ENCODE results near the gene BBOF1. TPM values are rescaled to one million over a fixed set of nuclear protein-coding genes. Genes with fewer than 3 reads are reported as not detected.
A peak's percentile ranks its signal among the peaks of the same experiment; 100 is the strongest.
"Not testable (repeated sequence)": the region's sequence is repeated elsewhere in the genome, so short reads cannot be mapped to it uniquely, and the experiment has no call there.

BBOF1 gene
- total and polyA plus RNA-seq, 2 donors from 2014 or later: 7.6 to 14.6 TPM

DNA sequence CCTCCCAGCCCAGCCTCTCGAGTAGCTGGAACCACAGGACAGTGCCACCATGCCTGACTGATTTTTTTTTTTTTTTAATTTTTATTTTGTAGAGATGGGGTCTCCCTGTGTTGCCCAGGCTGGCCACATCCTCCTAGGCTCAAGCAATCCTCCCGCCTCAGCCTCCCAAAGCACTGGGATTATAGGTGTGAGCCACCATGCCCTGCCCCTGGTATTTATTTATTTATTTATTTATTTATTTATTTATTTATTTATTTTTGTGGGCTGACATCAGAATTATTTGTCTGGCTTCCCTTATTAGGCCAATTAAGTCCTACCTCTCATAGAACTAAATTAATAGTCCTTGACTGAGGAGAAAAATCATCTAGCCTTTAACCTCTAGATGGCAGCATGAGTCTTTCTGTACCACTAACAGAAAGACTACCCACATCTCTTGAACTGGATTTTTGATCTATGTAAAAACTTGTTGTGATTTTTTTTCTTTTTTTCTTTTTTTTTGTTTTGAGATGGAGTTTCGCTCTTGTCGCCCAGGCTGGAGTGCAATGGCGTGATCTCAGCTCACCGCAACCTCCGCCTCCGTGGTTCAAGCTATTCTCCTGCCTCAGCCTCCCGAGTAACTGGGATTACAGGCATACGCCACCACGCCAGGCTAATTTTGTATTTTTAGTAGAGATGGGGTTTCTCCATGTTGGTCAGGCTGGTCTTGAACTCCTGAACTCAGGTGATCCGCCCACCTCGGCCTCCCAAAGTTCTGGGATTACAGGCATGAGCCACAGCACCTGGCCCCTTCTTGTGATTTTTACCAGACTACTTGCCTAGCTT is 92.5 kb downstream of the BBOF1 start:
- intact Hi-C loops (cut with DNase I): loop anchor here (10.0 kb wide), 1 partner anchor 133 kb away; no protein-coding TSS in a partner anchor
- not testable (repeated sequence) for H3K27ac ChIP-seq (ENCODE audit: low read depth in 2 of 2, low read length in 2 of 2); H3K4me1 ChIP-seq (ENCODE audit: control insufficient read depth in 2 of 3, insufficient read depth in 2 of 3, low read depth in 1 of 3, low read length in 3 of 3); H3K4me3 ChIP-seq (ENCODE audit: low read length in 3 of 3); H3K9me3 ChIP-seq (ENCODE audit: control insufficient read depth in 2 of 3, insufficient read depth in 1 of 3, low read length in 3 of 3); H3K9ac ChIP-seq (ENCODE audit: low read length in 3 of 3); H3K27me3 ChIP-seq (ENCODE audit: control insufficient read depth, insufficient read depth, low read length); H3K36me3 ChIP-seq (ENCODE audit: control insufficient read depth in 2 of 3, insufficient read depth in 3 of 3, low read length in 3 of 3)
- DNase-seq (peak in 3 of 5 donors; percentile 37 to 84 (median 81)), FAIRE-seq (peak; percentile 77)
- peak; percentile 53 for TF ChIP-seq CTCF (IDR thresholded peaks at IDR 0.05; ENCODE audit: borderline replicate concordance, extremely low read depth, insufficient read depth)

Other genes starting within 250 kb of the BBOF1 start
- 20.5 TPM for gene PTGR2, start 167.5 kb upstream of the BBOF1 start, total RNA-seq
- gene PTGR2, start 167.5 kb upstream of the BBOF1 start, polyA plus RNA-seq (ENCODE audit: insufficient read depth, low read depth, low replicate concordance): 24.4 TPM
- 43.2 TPM for gene ZNF410, start 132.5 kb upstream of the BBOF1 start, total RNA-seq
- gene ZNF410, start 132.5 kb upstream of the BBOF1 start, polyA plus RNA-seq (ENCODE audit: insufficient read depth, low read depth, low replicate concordance): 35.8 TPM
- 8.2 TPM for gene FAM161B, start 69.3 kb upstream of the BBOF1 start, total RNA-seq
- gene FAM161B, start 69.3 kb upstream of the BBOF1 start, polyA plus RNA-seq (ENCODE audit: insufficient read depth, low read depth, low replicate concordance): 3.2 TPM
- 24.6 TPM for gene COQ6, start 69.0 kb upstream of the BBOF1 start, total RNA-seq
- gene COQ6, start 69.0 kb upstream of the BBOF1 start, polyA plus RNA-seq (ENCODE audit: insufficient read depth, low read depth, low replicate concordance): 40.8 TPM
- 24.7 TPM for gene ENTPD5, start 61 bp upstream of the BBOF1 start, total RNA-seq
- 28.3 TPM for gene ENTPD5, start 61 bp upstream of the BBOF1 start, polyA plus RNA-seq (ENCODE audit: insufficient read depth, low read depth, low replicate concordance)
- 34.1 TPM for gene ALDH6A1, start 65.1 kb downstream of the BBOF1 start, total RNA-seq
- 102 TPM for gene ALDH6A1, start 65.1 kb downstream of the BBOF1 start, polyA plus RNA-seq (ENCODE audit: insufficient read depth, low read depth, low replicate concordance)
- 8.5 TPM for gene LIN52, start 65.6 kb downstream of the BBOF1 start, total RNA-seq
- gene LIN52, start 65.6 kb downstream of the BBOF1 start, polyA plus RNA-seq (ENCODE audit: insufficient read depth, low read depth, low replicate concordance): 13.3 TPM
- not detected for gene VSX2, start 220.1 kb downstream of the BBOF1 start, total RNA-seq
- not detected for gene VSX2, start 220.1 kb downstream of the BBOF1 start, polyA plus RNA-seq (ENCODE audit: insufficient read depth, low read depth, low replicate concordance)